ENCODE results near the gene CALD1.

Gene CALD1

GRCh38 chr7:134870156-134870555, 90.7 kb downstream of the CALD1 start:
- no peak for DNase-seq

GRCh38 chr7:134870781-134871180, 91.3 kb downstream of the CALD1 start:
- no peak for DNase-seq

- DNase-seq, result no peak
These were observed 93.8 kb downstream of the CALD1 start for GRCh38 chr7:134873253-134873652.

GRCh38 chr7:134874407-134874806, 95.0 kb downstream of the CALD1 start:
- no peak for DNase-seq

GRCh38 chr7:134875867-134876266, 96.4 kb downstream of the CALD1 start:
- no peak for DNase-seq

GRCh38 chr7:134878746-134879357, 99.4 kb downstream of the CALD1 start:
- no peak for DNase-seq

GRCh38 chr7:134879815-134880475, 100.5 kb downstream of the CALD1 start:
- DNase-seq, result no peak

GRCh38 chr7:134882481-134882880, 103.0 kb downstream of the CALD1 start:
- no peak for DNase-seq

- no peak for DNase-seq
These were observed 106.5 kb downstream of the CALD1 start for GRCh38 chr7:134885967-134886352.

- no peak for DNase-seq
These were observed 107.1 kb downstream of the CALD1 start for GRCh38 chr7:134886353-134887057.

- no peak for DNase-seq
These were observed 108.1 kb downstream of the CALD1 start for GRCh38 chr7:134887523-134887922.

- DNase-seq, result no peak
These were observed 108.8 kb downstream of the CALD1 start for GRCh38 chr7:134888141-134888740.

- DNase-seq, result peak; percentile 79
These were observed 111.1 kb downstream of the CALD1 start for GRCh38 chr7:134890246-134891240.

- DNase-seq, result peak; percentile 96
These were observed 111.8 kb downstream of the CALD1 start for GRCh38 chr7:134891262-134891695.

- DNase-seq, result no peak
These were observed 112.6 kb downstream of the CALD1 start for GRCh38 chr7:134891696-134892678.

GRCh38 chr7:134892963-134893362, 113.5 kb downstream of the CALD1 start:
- DNase-seq, result peak; percentile 21

- DNase-seq, result no peak
These were observed 114.5 kb downstream of the CALD1 start for GRCh38 chr7:134893920-134894319.

GRCh38 chr7:134894928-134895327, 115.5 kb downstream of the CALD1 start:
- no peak for DNase-seq

GRCh38 chr7:134896073-134896472, 116.6 kb downstream of the CALD1 start:
- no peak for DNase-seq

GRCh38 chr7:134897936-134898335, 118.5 kb downstream of the CALD1 start:
- DNase-seq, result no peak

GRCh38 chr7:134899729-134900128, 120.3 kb downstream of the CALD1 start:
- no peak for DNase-seq
